Spleen (tissue), 11 donors: Measurements from ENCODE around the gene SPATS2. TPM values are rescaled to one million over a fixed set of nuclear protein-coding genes. Genes with fewer than 3 reads are reported as not detected.

ENCODE experiments used
- DNase-seq: peaks from one replicate; pipeline ENCODE4 v3.0.0-alpha.2; 2020
- H3K27ac ChIP-seq, 8 donors: fragments of 200-600 bp; sonication (generic) in 7 of 8; 1 replicate in 4 of 8; 2 replicates in 4 of 8; pipeline versions ENCODE4 v1.5.0 to v1.8.0; 2016 to 2021; ENCODE audit warnings: inconsistent platforms in 4 of 8, mild to moderate bottlenecking in 4 of 8, moderate library complexity in 1 of 8
- H3K27me3 ChIP-seq, 7 donors: fragments of 200-600 bp; sonication (generic) in 6 of 7; replicated peaks in 1 of 7; 1 replicate in 4 of 7; 2 replicates in 3 of 7; pipeline versions ENCODE4 v1.5.0 to v1.8.0; 2016 to 2021; ENCODE audit warnings: inconsistent platforms in 3 of 7, mild to moderate bottlenecking in 1 of 7
- H3K36me3 ChIP-seq, 6 donors: fragments of 200-600 bp; sonication (generic) in 5 of 6; 1 replicate in 4 of 6; 2 replicates in 2 of 6; pipeline versions ENCODE4 v1.5.0 to v1.8.0; 2016 to 2021; ENCODE audit warnings: inconsistent platforms in 2 of 6
- H3K4me1 ChIP-seq, 6 donors: fragments of 200-600 bp; sonication (generic) in 5 of 6; 1 replicate in 3 of 6; 2 replicates in 3 of 6; pipeline versions ENCODE4 v1.5.0 to v1.8.0; 2016 to 2021; ENCODE audit warnings: inconsistent platforms in 3 of 6
- H3K4me3 ChIP-seq, 8 donors: fragments of 200-600 bp; sonication (generic) in 7 of 8; 1 replicate in 4 of 8; 2 replicates in 4 of 8; pipeline versions ENCODE4 v1.5.0 to v1.8.0; 2016 to 2021; ENCODE audit warnings: inconsistent platforms in 4 of 8, mild to moderate bottlenecking in 4 of 8, moderate library complexity in 2 of 8
- H3K9me3 ChIP-seq, 8 donors: fragments of 200-600 bp; sonication (generic) in 7 of 8; 1 replicate in 4 of 8; 2 replicates in 4 of 8; pipeline versions ENCODE4 v1.5.0 to v1.8.0; 2016 to 2021; ENCODE audit warnings: inconsistent platforms in 4 of 8
- POLR2A ChIP-seq, 3 donors: fragments of 450-650 bp; IDR thresholded peaks; one replicate each; pipeline ENCODE4 v1.5.1; 2017; ENCODE audit warnings: antibody characterized with exemption in 3 of 3, mild to moderate bottlenecking in 1 of 3
- POLR2AphosphoS5 ChIP-seq, 3 donors: sonication (generic); formaldehyde crosslinking; IDR thresholded peaks; one replicate each; pipeline ENCODE4 v1.5.1; 2017; ENCODE audit warnings: antibody characterized with exemption in 3 of 3
- WGBS, 5 donors: extraction: QIAGEN DNeasy Blood & Tissue Kit in 3 of 5; methylation state at CpG; one replicate each; pipeline versions ENCODE4 v1.1.5 to v1.1.7; 2013 to 2018; 5-methylcytosine and 5-hydroxymethylcytosine counted together
- intact Hi-C: fragments of 100-400 bp; cut with DNase I; formaldehyde crosslinking; loops from one replicate; pipeline ENCODE4 v1.15.0; 2023; ENCODE audit warnings: low total_unique reads
- polyA plus RNA-seq, 3 donors: library from polyadenylated mRNA; stranded (reverse); fragments of 200-250 nt; gene quantifications; one replicate each; pipeline ENCODE4 v1.2.1, GENCODE V29; 2013
- total RNA-seq, 7 donors: library from RNA; depleted of rRNA in 3 of 7; stranded (reverse); fragments of >200 nt in 3 of 7; fragmentation: NEBNext Ultra II Directional in 4 of 7; extraction: Animal tissue kit (Norgen Biotek cat#: 25700) in 4 of 7; gene quantifications; one replicate each; pipeline versions ENCODE4 v1.1.0 to v1.2.1, GENCODE V29; 2016 to 2021
- TF ChIP-seq, protein P1 (sequence below), 11 experiments: fragments of 200-600 bp in 7 of 11; fragments of 450-650 bp in 4 of 11; sonication (generic) in 4 of 11; IDR thresholded peaks in 8 of 11; conservative IDR thresholded peaks in 3 of 11; 1 replicate in 7 of 11; 2 replicates in 4 of 11; pipeline versions ENCODE4 v1.4.0 to v1.8.0; 2016 to 2021; ENCODE audit warnings: antibody characterized with exemption in 11 of 11, inconsistent platforms in 4 of 11, mild to moderate bottlenecking in 1 of 11
- donor health status: healthy with polysubstance abuse.
- donor health status: DM: no; HTN: no; CAD: no; lungs with moderate emphysema.
- donor health status: DM: no; HTN: no; CAD: no.
- donor health status: Bipolar disorder and iron deficiency.
- donor health status: healthy.
- donor health status: DM: no; HTN: no; CAD: no.
- donor health status: DM: yes; HTN: yes; CAD: no.

Gene SPATS2
- total and polyA plus RNA-seq, 10 donors: 7.1 to 27.0 (median 19.0) TPM

DNA sequence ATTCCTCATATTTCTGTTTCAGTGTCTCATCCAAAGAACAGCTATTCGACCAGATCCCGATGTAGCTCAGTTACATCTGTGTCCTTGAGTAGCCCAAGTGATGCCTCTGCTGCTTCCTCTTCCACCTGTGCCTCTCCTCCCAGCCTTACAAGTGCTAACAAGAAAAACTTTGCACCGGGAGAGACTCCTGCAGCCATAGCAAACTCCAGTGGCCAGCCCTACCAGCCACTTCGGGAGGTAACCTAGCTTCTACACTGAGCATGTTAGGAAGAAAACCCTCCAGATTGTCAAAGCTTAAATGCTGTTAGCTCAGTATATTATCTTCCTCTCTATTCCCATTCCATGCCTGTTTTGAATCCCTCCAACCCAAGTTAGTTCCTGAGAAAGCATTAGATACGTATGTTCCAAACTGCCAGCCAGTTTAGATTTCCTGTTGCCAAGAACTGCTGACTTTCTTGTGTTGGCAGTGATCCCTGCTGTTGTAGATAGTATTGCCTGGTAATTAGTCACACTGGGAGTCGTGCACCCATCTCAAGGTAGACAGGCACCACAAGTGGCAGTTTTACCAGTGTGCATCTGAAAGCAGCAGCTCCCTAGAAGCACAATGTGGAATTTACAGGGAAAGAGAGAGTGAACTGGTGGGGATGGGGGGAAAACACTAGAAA, 157.5 kb downstream of the SPATS2 start:
- H3K27ac ChIP-seq: no peak overlapping the region

DNA sequence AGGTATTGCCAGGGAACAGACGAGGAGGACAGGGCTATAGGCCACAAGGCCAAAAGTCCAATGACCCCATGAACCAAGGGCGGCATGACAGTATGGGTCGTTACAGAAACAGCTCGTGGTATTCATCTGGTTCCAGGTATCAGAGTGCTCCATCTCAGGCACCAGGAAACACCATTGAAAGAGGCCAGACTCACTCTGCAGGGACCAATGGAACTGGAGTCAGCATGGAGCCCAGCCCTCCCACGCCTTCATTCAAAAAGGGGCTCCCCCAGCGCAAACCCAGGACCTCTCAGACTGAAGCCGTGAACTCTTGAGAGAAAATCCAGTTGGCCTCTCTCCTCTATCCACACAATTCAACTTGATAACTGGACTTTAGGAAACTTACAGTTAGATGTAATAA, 158.7 kb downstream of the SPATS2 start:
- WGBS, 5 donors: 93 to 98% (median 96%) methylated on average over 7 of the region's 7 CpGs
- Histone ChIP-seq H3K27me3 (no peaks in the 10 kb centered on the region), H3K4me3 (no peak overlapping the region), H3K36me3 (peaks cover 0 to 63% (median 28%) of the 10 kb centered on the region in 6 donors), H3K27ac (no peak overlapping the region), H3K4me1 (peaks cover 0 to 5% (median 0%) of the 10 kb centered on the region in 6 donors), H3K9me3 (no peaks in the 10 kb centered on the region)
- intact Hi-C loops: no loop called here
- DNase-seq: no peak
- TF ChIP-seq, protein P1, sequence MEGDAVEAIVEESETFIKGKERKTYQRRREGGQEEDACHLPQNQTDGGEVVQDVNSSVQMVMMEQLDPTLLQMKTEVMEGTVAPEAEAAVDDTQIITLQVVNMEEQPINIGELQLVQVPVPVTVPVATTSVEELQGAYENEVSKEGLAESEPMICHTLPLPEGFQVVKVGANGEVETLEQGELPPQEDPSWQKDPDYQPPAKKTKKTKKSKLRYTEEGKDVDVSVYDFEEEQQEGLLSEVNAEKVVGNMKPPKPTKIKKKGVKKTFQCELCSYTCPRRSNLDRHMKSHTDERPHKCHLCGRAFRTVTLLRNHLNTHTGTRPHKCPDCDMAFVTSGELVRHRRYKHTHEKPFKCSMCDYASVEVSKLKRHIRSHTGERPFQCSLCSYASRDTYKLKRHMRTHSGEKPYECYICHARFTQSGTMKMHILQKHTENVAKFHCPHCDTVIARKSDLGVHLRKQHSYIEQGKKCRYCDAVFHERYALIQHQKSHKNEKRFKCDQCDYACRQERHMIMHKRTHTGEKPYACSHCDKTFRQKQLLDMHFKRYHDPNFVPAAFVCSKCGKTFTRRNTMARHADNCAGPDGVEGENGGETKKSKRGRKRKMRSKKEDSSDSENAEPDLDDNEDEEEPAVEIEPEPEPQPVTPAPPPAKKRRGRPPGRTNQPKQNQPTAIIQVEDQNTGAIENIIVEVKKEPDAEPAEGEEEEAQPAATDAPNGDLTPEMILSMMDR (IDR thresholded peaks at IDR 0.05 in 8 of 11, conservative IDR thresholded peaks at IDR 0.05 in 3 of 11): no peak
- TF ChIP-seq POLR2AphosphoS5 (IDR thresholded peaks at IDR 0.05) (no peak), POLR2A (IDR thresholded peaks at IDR 0.05) (no peak)

More for the DNA sequence above, 157.5 kb downstream of the SPATS2 start:
- H3K4me1 ChIP-seq: peaks cover 0 to 5% (median 0%) of the 10 kb centered on the region in 6 donors
- TF ChIP-seq POLR2AphosphoS5 (IDR thresholded peaks at IDR 0.05): no peak
- TF ChIP-seq, protein P1 (IDR thresholded peaks at IDR 0.05 in 8 of 11, conservative IDR thresholded peaks at IDR 0.05 in 3 of 11): no peak
- TF ChIP-seq POLR2A (IDR thresholded peaks at IDR 0.05): no peak
- intact Hi-C loops: no loop called here
- H3K9me3 ChIP-seq: no peaks in the 10 kb centered on the region
- 89 to 96% (median 90%) methylated on average over 6 of the region's 6 CpGs for WGBS, 5 donors
- H3K36me3 ChIP-seq: peaks cover 0 to 67% (median 28%) of the 10 kb centered on the region in 6 donors
- DNase-seq: no peak
- H3K4me3 ChIP-seq: no peak overlapping the region
- H3K27me3 ChIP-seq: no peaks in the 10 kb centered on the region

DNA sequence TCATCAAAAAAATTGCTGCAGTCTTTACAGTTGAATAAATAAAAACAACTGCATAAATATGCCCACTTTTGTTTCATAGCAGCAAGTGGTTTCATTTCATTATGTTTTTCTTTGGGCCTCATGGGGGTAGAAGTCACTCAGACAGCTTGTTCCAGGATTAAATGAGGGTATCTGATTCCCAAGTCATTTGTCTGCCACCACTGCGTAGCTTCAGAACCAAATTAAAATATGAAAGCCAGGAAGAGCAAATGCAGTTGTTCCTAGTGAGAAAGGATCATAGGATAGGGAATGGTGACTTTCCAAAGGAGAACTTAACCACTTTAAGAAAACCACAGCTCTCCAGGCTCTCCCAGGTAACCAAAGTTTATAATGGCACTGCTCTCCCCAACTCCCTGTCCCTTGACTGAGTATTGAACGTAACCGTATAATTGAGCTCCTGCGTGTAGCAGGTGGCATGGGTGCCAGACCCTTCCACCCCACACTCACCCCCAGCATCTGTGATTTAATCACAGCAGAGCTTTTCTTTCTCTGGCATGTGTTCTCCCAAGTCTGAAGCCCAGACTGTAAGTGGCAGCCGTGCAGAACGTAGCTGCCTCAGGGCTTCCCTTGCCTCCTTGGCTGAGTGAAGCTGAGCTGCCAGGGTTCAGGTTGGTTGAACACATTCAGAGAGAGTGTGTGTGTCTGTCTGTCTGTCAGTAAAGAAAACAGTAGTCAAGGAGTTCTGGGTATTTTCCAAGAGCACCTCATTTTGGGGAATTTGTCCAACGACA, 160.3 kb downstream of the SPATS2 start:
- intact Hi-C loops: no loop called here
- Histone ChIP-seq H3K9me3 (no peaks in the 10 kb centered on the region), H3K27ac (no peak overlapping the region), H3K36me3 (peaks cover 0 to 50% (median 28%) of the 10 kb centered on the region in 6 donors), H3K4me3 (no peak overlapping the region), H3K27me3 (no peaks in the 10 kb centered on the region), H3K4me1 (peaks cover 0 to 4% (median 0%) of the 10 kb centered on the region in 6 donors)
- TF ChIP-seq, protein P1 (IDR thresholded peaks at IDR 0.05 in 8 of 11, conservative IDR thresholded peaks at IDR 0.05 in 3 of 11): no peak
- TF ChIP-seq POLR2A (IDR thresholded peaks at IDR 0.05): no peak
- TF ChIP-seq POLR2AphosphoS5 (IDR thresholded peaks at IDR 0.05): no peak
- no peak for DNase-seq
- WGBS, 5 donors: 86 to 94% (median 93%) methylated on average over 7 of the region's 7 CpGs

DNA sequence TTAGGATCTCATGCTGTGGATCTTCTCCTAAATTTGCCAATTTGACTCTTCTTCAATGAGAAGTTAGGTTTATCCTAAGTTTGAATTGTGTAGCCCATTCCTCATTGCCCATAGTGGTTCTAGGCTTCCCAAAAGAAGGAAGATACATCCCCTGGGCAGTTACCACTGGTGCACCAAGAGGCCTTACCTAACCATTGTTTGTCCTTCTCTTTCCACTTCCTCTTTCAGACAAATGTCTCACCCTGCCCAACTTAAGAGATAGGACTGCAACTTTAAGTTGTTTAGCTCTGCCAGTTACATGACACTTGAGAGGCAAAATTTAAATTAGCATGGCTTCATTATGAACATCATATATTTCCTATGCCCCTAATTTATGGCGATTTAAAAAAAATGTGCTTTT, 162.2 kb downstream of the SPATS2 start:
- 78 to 100% (median 89%) methylated on average over 1 of the region's 1 CpG for WGBS, 5 donors
- no peak for DNase-seq
- peaks cover 0 to 35% (median 24%) of the 10 kb centered on the region in 6 donors for H3K36me3 ChIP-seq
- intact Hi-C loops: no loop called here
- no peaks in the 10 kb centered on the region for H3K27me3 ChIP-seq
- peaks cover 0 to 4% (median 0%) of the 10 kb centered on the region in 6 donors for H3K4me1 ChIP-seq
- TF ChIP-seq, protein P1 (IDR thresholded peaks at IDR 0.05 in 8 of 11, conservative IDR thresholded peaks at IDR 0.05 in 3 of 11): no peak
- no peak for TF ChIP-seq POLR2AphosphoS5 (IDR thresholded peaks at IDR 0.05)
- no peak for TF ChIP-seq POLR2A (IDR thresholded peaks at IDR 0.05)
- H3K27ac ChIP-seq: no peak overlapping the region
- H3K9me3 ChIP-seq: no peaks in the 10 kb centered on the region
- no peak overlapping the region for H3K4me3 ChIP-seq
